ENCODE data around the gene USP54. TPM values are rescaled to one million over a fixed set of nuclear protein-coding genes. Genes with fewer than 3 reads are reported as not detected.
"Not testable (repeated sequence)": the region's sequence is repeated elsewhere in the genome, so short reads cannot be mapped to it uniquely, and the experiment has no call there.

The USP54 gene
- total RNA-seq, 1 experiment from 2014 or later, result 45.8 TPM

GRCh38 chr10:73581918-73582317 lies 9.2 kb downstream of the USP54 start:
- no TSS peak for BruUV-seq (replicated peaks)
- Mint-ChIP-seq H3K36me3 (ENCODE audit: insufficient read depth, unreplicated experiment) (peaks cover 18% of the 10 kb centered on the region), H3K4me3 (ENCODE audit: unreplicated experiment) (no peak overlapping the region), H3K27me3 (ENCODE audit: insufficient read depth, unreplicated experiment) (no peaks in the 10 kb centered on the region), H3K27ac (ENCODE audit: unreplicated experiment) (no peak overlapping the region), H3K4me1 (ENCODE audit: low read depth, unreplicated experiment) (peaks cover 37% of the 10 kb centered on the region), H3K9me3 (ENCODE audit: unreplicated experiment) (peaks cover 10% of the 10 kb centered on the region)
- peaks cover 5% of the 10 kb centered on the region; the same call in 1 of the 2 replicates for H3K9me3 ChIP-seq
- peaks cover 29% of the 10 kb centered on the region for H3K4me1 ChIP-seq
- intact Hi-C loops (cut with micrococcal nuclease; ENCODE audit: unreplicated experiment), result no loop called here
- TF ChIP-seq CTCF (IDR thresholded peaks at IDR 0.05; ENCODE audit: insufficient read depth in 1 of 2, low read depth in 1 of 2, low read length in 1 of 2, severe bottlenecking in 1 of 2, unreplicated experiment in 1 of 2), result no peak
- ChIA-PET POLR2A (interaction anchor here (1.4 kb wide), 1 partner anchor 86 kb away, joined by 4 read pairs; no protein-coding TSS in a partner anchor), CTCF (interaction anchor here (0.6 to 1.1 kb wide), 3 partner anchors 11 to 52 kb away, joined by 3 to 9 read pairs (median 4); no protein-coding TSS in a partner anchor)
- H3K4me3 ChIP-seq (ENCODE audit: low read depth, low read length), result no peak overlapping the region
- H3K36me3 ChIP-seq (ENCODE audit: control insufficient read depth, insufficient read depth, low read length), result no peaks in the 10 kb centered on the region
- H3K27me3 ChIP-seq (replicated peaks; ENCODE audit: control insufficient read depth, insufficient read depth, low read length), result no peaks in the 10 kb centered on the region
- no peak for DNase-seq

- BruUV-seq (replicated peaks); H3K36me3 ChIP-seq (ENCODE audit: control insufficient read depth, insufficient read depth, low read length); H3K4me3 Mint-ChIP-seq (ENCODE audit: unreplicated experiment); H3K4me3 ChIP-seq (ENCODE audit: low read depth, low read length); H3K27me3 ChIP-seq (replicated peaks; ENCODE audit: control insufficient read depth, insufficient read depth, low read length); H3K9me3 ChIP-seq; DNase-seq; intact Hi-C loops (cut with micrococcal nuclease; ENCODE audit: unreplicated experiment); H3K9me3 Mint-ChIP-seq (ENCODE audit: unreplicated experiment); H3K27me3 Mint-ChIP-seq (ENCODE audit: insufficient read depth, unreplicated experiment); H3K27ac Mint-ChIP-seq (ENCODE audit: unreplicated experiment); CTCF ChIA-PET: not testable (repeated sequence)
- peaks cover 20% of the 10 kb centered on the region for H3K36me3 Mint-ChIP-seq (ENCODE audit: insufficient read depth, unreplicated experiment)
- peaks cover 23% of the 10 kb centered on the region for H3K4me1 ChIP-seq
- H3K4me1 Mint-ChIP-seq (ENCODE audit: low read depth, unreplicated experiment), result peaks cover 31% of the 10 kb centered on the region
- POLR2A ChIA-PET, result interaction anchor here (0.6 kb wide), 1 partner anchor 71 kb away, joined by 4 read pairs; no protein-coding TSS in a partner anchor
Observed at GRCh38 chr10:73578927-73579326, 12.2 kb downstream of the USP54 start.

- Histone ChIP-seq H3K4me3 (ENCODE audit: low read depth, low read length) (no peak overlapping the region), H3K4me1 (peaks cover 23% of the 10 kb centered on the region), H3K36me3 (ENCODE audit: control insufficient read depth, insufficient read depth, low read length) (no peaks in the 10 kb centered on the region), H3K27me3 (replicated peaks; ENCODE audit: control insufficient read depth, insufficient read depth, low read length) (no peaks in the 10 kb centered on the region), H3K9me3 (no peaks in the 10 kb centered on the region)
- CTCF ChIA-PET, result interaction anchor here (0.7 to 1.2 kb wide), 4 partner anchors 9 to 48 kb away, joined by 3 to 7 read pairs (median 4); partner anchors contain the start of gene USP54
- BruUV-seq (replicated peaks), result no TSS peak
- TF ChIP-seq CTCF (IDR thresholded peaks at IDR 0.05; ENCODE audit: insufficient read depth in 1 of 2, low read depth in 1 of 2, low read length in 1 of 2, severe bottlenecking in 1 of 2, unreplicated experiment in 1 of 2), result no peak
- Mint-ChIP-seq H3K36me3 (ENCODE audit: insufficient read depth, unreplicated experiment) (peaks cover 18% of the 10 kb centered on the region), H3K27me3 (ENCODE audit: insufficient read depth, unreplicated experiment) (no peaks in the 10 kb centered on the region), H3K9me3 (ENCODE audit: unreplicated experiment) (no peaks in the 10 kb centered on the region), H3K4me3 (ENCODE audit: unreplicated experiment) (no peak overlapping the region), H3K27ac (ENCODE audit: unreplicated experiment) (no peak overlapping the region), H3K4me1 (ENCODE audit: low read depth, unreplicated experiment) (peaks cover 30% of the 10 kb centered on the region)
- peak; percentile 58 to 69 for DNase-seq
- intact Hi-C loops (cut with micrococcal nuclease; ENCODE audit: unreplicated experiment), result no loop called here
- POLR2A ChIA-PET, result interaction anchor here (1.0 kb wide), 1 partner anchor 82 kb away, joined by 5 read pairs; the partner anchor contains the start of gene PPP3CB
Observed at GRCh38 chr10:73577788-73578187, 13.4 kb downstream of the USP54 start.

All from Caco-2 (cell line).